B cell (primary cell): Measurements from ENCODE around the gene PTPRT. TPM values are rescaled to one million over a fixed set of nuclear protein-coding genes. Genes with fewer than 3 reads are reported as not detected.

Source experiments
- ATAC-seq: fragments of 200-7000 bp; cut with Tn5 transposase; one replicate; pipeline ENCODE4 v1.10.0; 2021; ENCODE audit warnings: low read depth, mild to moderate bottlenecking, moderate number of reproducible peaks, moderate library complexity
- CTCF ChIA-PET: fragments of 350-600 bp; sonication (Branson Sonifier 250); formaldehyde crosslinking; loops from one replicate; lab custom pipeline; 2021; ENCODE audit warnings: antibody characterized with exemption, inconsistent platforms; lab: Charles Lee
- POLR2A ChIA-PET: fragments of 350-600 bp; sonication (Branson Sonifier 250); formaldehyde crosslinking; loops from one replicate; lab custom pipeline; 2021; ENCODE audit warnings: antibody characterized with exemption; lab: Charles Lee
- DNase-seq: peaks from one replicate; pipeline ENCODE4 v3.0.0; 2013
- H2AFZ ChIP-seq: 2 replicates; pipeline ENCODE4 v1.6.1; 2012; ENCODE audit warnings: mild to moderate bottlenecking, low read depth, low read length; ENCODE audit not compliant: insufficient read depth, poor library complexity, severe bottlenecking
- H3K27ac ChIP-seq, 2 donors: 1 replicate in 1 of 2; 2 replicates in 1 of 2; pipeline ENCODE4 v1.5.1; 2012 to 2013; ENCODE audit warnings: low read length in 2 of 2, mild to moderate bottlenecking in 2 of 2, moderate library complexity in 1 of 2
- H3K27me3 ChIP-seq, 4 experiments: fragments of 200-600 bp in 1 of 4; sonication (generic) in 1 of 4; replicated peaks in 1 of 4; 1 replicate in 2 of 4; 2 replicates in 2 of 4; pipeline versions ENCODE4 v1.6.1 to v1.7.0; 2013 to 2016; ENCODE audit warnings: low read length in 3 of 4, mild to moderate bottlenecking in 2 of 4, mixed read lengths in 1 of 4, moderate library complexity in 1 of 4; ENCODE audit not compliant: insufficient read depth in 4 of 4, control insufficient read depth in 3 of 4; ENCODE audit errors: control extremely low read depth in 1 of 4
- H3K36me3 ChIP-seq, 2 experiments: replicated peaks in 1 of 2; 1 replicate in 1 of 2; 2 replicates in 1 of 2; pipeline versions ENCODE4 v1.6.1 to v1.7.1; 2013; ENCODE audit warnings: low read length in 1 of 2; ENCODE audit not compliant: insufficient read depth in 2 of 2, control insufficient read depth in 1 of 2; ENCODE audit errors: control extremely low read depth in 1 of 2, extremely low read depth in 1 of 2
- H3K4me1 ChIP-seq, 2 donors: fragments of 200-600 bp in 1 of 2; sonication (generic) in 1 of 2; 1 replicate in 1 of 2; 2 replicates in 1 of 2; pipeline versions ENCODE4 v1.5.1 to v1.6.1; 2013 to 2017; ENCODE audit warnings: low read length in 2 of 2; ENCODE audit not compliant: control insufficient read depth in 2 of 2, insufficient read depth in 2 of 2
- H3K4me2 ChIP-seq: replicated peaks from 2 replicates; pipeline ENCODE3; 2012; ENCODE audit warnings: mild to moderate bottlenecking, low read depth, low read length; ENCODE audit not compliant: poor library complexity, severe bottlenecking
- H3K4me3 ChIP-seq, 5 experiments: fragments of 200-600 bp in 1 of 5; sonication (generic) in 1 of 5; 1 replicate in 3 of 5; 2 replicates in 2 of 5; pipeline versions ENCODE4 v1.5.1 to v1.7.0; 2011 to 2016; ENCODE audit warnings: low read length in 4 of 5, mild to moderate bottlenecking in 4 of 5, low read depth in 2 of 5, control low read depth in 1 of 5, moderate library complexity in 1 of 5; ENCODE audit not compliant: insufficient read depth in 1 of 5; ENCODE audit errors: control extremely low read depth in 1 of 5, extremely low read depth in 1 of 5
- H3K79me2 ChIP-seq: fragments of 200-600 bp; sonication (generic); one replicate; pipeline ENCODE4 v1.6.0; 2016; ENCODE audit warnings: low read length; ENCODE audit not compliant: control insufficient read depth, insufficient read depth
- H3K9ac ChIP-seq: fragments of 200-600 bp; sonication (generic); 2 replicates; pipeline ENCODE4 v1.6.1; 2017; ENCODE audit warnings: mild to moderate bottlenecking, low read length, moderate library complexity
- H3K9me3 ChIP-seq, 3 donors: one replicate each; pipeline versions ENCODE4 v1.6.1 to v1.7.1; 2013; ENCODE audit warnings: low read length in 2 of 3; ENCODE audit not compliant: control insufficient read depth in 2 of 3, insufficient read depth in 1 of 3; ENCODE audit errors: control extremely low read depth in 1 of 3
- H4K20me1 ChIP-seq: 2 replicates; pipeline ENCODE4 v1.6.0; 2012; ENCODE audit warnings: mild to moderate bottlenecking, low read length; ENCODE audit not compliant: insufficient read depth, control insufficient read depth, poor library complexity, severe bottlenecking
- H3K27ac Mint-ChIP-seq: one replicate; pipeline ENCODE4 v1.8.0; 2021; ENCODE audit warnings: mixed read lengths
- H3K27me3 Mint-ChIP-seq: one replicate; pipeline ENCODE4 v1.8.0; 2021; ENCODE audit warnings: mixed read lengths
- H3K4me1 Mint-ChIP-seq: one replicate; pipeline ENCODE4 v1.8.0; 2021; ENCODE audit warnings: mixed read lengths
- H3K4me3 Mint-ChIP-seq: one replicate; pipeline ENCODE4 v1.8.0; 2021; ENCODE audit warnings: mixed read lengths
- H3K9me3 Mint-ChIP-seq: one replicate; pipeline ENCODE4 v1.8.0; 2022; ENCODE audit warnings: mixed read lengths; ENCODE audit not compliant: insufficient read depth
- CTCF ChIP-seq: fragments of 200-600 bp; IDR thresholded peaks from one replicate; pipeline ENCODE4 v1.8.0; 2022; ENCODE audit warnings: antibody characterized with exemption, mild to moderate bottlenecking
- EZH2 ChIP-seq: IDR thresholded peaks from 2 replicates; pipeline ENCODE4 v1.6.1; 2012; ENCODE audit warnings: borderline replicate concordance, low read depth, mild to moderate bottlenecking, moderate library complexity, low read length; ENCODE audit not compliant: insufficient read depth, poor library complexity, severe bottlenecking
- WGBS: methylation state at CpG from one replicate; pipeline ENCODE4 v1.1.5; 2013; ENCODE audit warnings: missing lambda C conversion rate; ENCODE audit not compliant: insufficient coverage; 5-methylcytosine and 5-hydroxymethylcytosine counted together
- intact Hi-C: fragments of 100-400 bp; cut with micrococcal nuclease; formaldehyde crosslinking; loops from one replicate; pipeline ENCODE4 v1.10.0; 2022
- polyA plus RNA-seq: library from polyadenylated mRNA; depleted of rRNA; stranded (reverse); fragments of >200 nt; gene quantifications from 2 replicates; pipeline ENCODE4 v1.2.3, GENCODE V29; 2012
- total RNA-seq, 2 donors: library from RNA; stranded (reverse); fragments of 120-200 nt in 1 of 2; gene quantifications; 1 replicate in 1 of 2; 2 replicates in 1 of 2; pipeline versions ENCODE4 v1.2.3 to v1.2.4, GENCODE V29; 2013 to 2022

Gene PTPRT
- total and polyA plus RNA-seq, 2 donors (not counting 1 experiment from before 2014, with no cell fraction given) = not detected

GRCh38 chr20:43229696-43230095 lies 40.0 kb upstream of the PTPRT start:
- Histone ChIP-seq H4K20me1 (no peaks in the 10 kb centered on the region), H3K9ac (no peak overlapping the region), H3K79me2 (no peaks in the 10 kb centered on the region), H3K4me1 (no peaks in the 10 kb centered on the region), H3K4me2 (no peak overlapping the region), H3K4me3 (no peak overlapping the region), H2AFZ (no peak overlapping the region), H3K9me3 (peaks cover 0 to 3% (median 0%) of the 10 kb centered on the region in 3 donors), H3K27ac (no peak overlapping the region), H3K36me3 (no peaks in the 10 kb centered on the region), H3K27me3 (no peaks in the 10 kb centered on the region)
- Mint-ChIP-seq H3K27me3 (peaks cover 18% of the 10 kb centered on the region), H3K4me1 (no peaks in the 10 kb centered on the region), H3K27ac (no peak overlapping the region), H3K4me3 (no peak overlapping the region), H3K9me3 (no peaks in the 10 kb centered on the region)
- intact Hi-C loops = no loop called here
- TF ChIP-seq CTCF = no peak
- TF ChIP-seq EZH2 = no peak
- ChIA-PET POLR2A (no interaction called here), CTCF (no interaction called here)
- DNase-seq (no peak), ATAC-seq (no peak)
- WGBS = 82% methylated on average over 3 of the region's 3 CpGs

GRCh38 chr20:43220612-43221011 lies 30.9 kb upstream of the PTPRT start:
- TF ChIP-seq CTCF (no peak), EZH2 (no peak)
- Mint-ChIP-seq H3K4me1 (no peaks in the 10 kb centered on the region), H3K27ac (no peak overlapping the region), H3K4me3 (no peak overlapping the region), H3K9me3 (no peaks in the 10 kb centered on the region), H3K27me3 (peaks cover 11% of the 10 kb centered on the region)
- H3K36me3 ChIP-seq = no peaks in the 10 kb centered on the region
- ChIA-PET POLR2A (no interaction called here), CTCF (no interaction called here)
- H3K9ac ChIP-seq = no peak overlapping the region
- ATAC-seq = no peak
- H3K27ac ChIP-seq = no peak overlapping the region
- 13% methylated on average over 3 of the region's 4 CpGs for WGBS
- H3K9me3 ChIP-seq = peaks cover 0 to 4% (median 0%) of the 10 kb centered on the region in 3 donors
- H4K20me1 ChIP-seq = no peaks in the 10 kb centered on the region
- no peak overlapping the region for H2AFZ ChIP-seq
- no peak overlapping the region for H3K4me3 ChIP-seq
- no peaks in the 10 kb centered on the region for H3K27me3 ChIP-seq
- H3K4me2 ChIP-seq = no peak overlapping the region
- H3K4me1 ChIP-seq = no peaks in the 10 kb centered on the region
- no peak for DNase-seq
- H3K79me2 ChIP-seq = no peaks in the 10 kb centered on the region
- intact Hi-C loops = no loop called here
